GM18499 (cell line): Measurements from ENCODE around the gene PLEKHS1.

Experiments used
- ATAC-seq: cut with Tn5 transposase; IDR thresholded peaks from one replicate; pipeline ENCODE4 v1.9.1; 2021; ENCODE audit warnings: moderate number of reproducible peaks; ENCODE audit not compliant: insufficient read depth, unreplicated experiment

PLEKHS1 gene

GRCh38 chr10:113751181-113751732 lies at the start of gene PLEKHS1:
TSS of gene PLEKHS1 (plus strand) at chr10:113751682. CDS start at chr10:113755278, 3,596 bp downstream.
- ATAC-seq, result no peak

- no peak for ATAC-seq
These were observed 46.7 kb upstream of the PLEKHS1 start for GRCh38 chr10:113704637-113705343.

- no peak for ATAC-seq
These were observed 46.2 kb upstream of the PLEKHS1 start for GRCh38 chr10:113705344-113705652.

GRCh38 chr10:113706623-113707022 lies 44.9 kb upstream of the PLEKHS1 start:
- no peak for ATAC-seq

- no peak for ATAC-seq
These were observed 42.8 kb upstream of the PLEKHS1 start for GRCh38 chr10:113708640-113709039.

GRCh38 chr10:113709221-113709838 lies 42.2 kb upstream of the PLEKHS1 start:
- no peak for ATAC-seq

- ATAC-seq, result no peak
These were observed 40.3 kb upstream of the PLEKHS1 start for GRCh38 chr10:113711142-113711541.

GRCh38 chr10:113712024-113712423 lies 39.5 kb upstream of the PLEKHS1 start:
- ATAC-seq, result no peak

GRCh38 chr10:113712755-113713639 lies 38.5 kb upstream of the PLEKHS1 start:
- ATAC-seq, result no peak

GRCh38 chr10:113713640-113713982 lies 37.9 kb upstream of the PLEKHS1 start:
- ATAC-seq, result no peak

- ATAC-seq, result no peak
These were observed 35.2 kb upstream of the PLEKHS1 start for GRCh38 chr10:113716109-113716910.

GRCh38 chr10:113718969-113719822 lies 32.3 kb upstream of the PLEKHS1 start:
- no peak for ATAC-seq

- ATAC-seq, result no peak
These were observed 31.1 kb upstream of the PLEKHS1 start for GRCh38 chr10:113720386-113720785.

GRCh38 chr10:113732160-113732881 lies 19.2 kb upstream of the PLEKHS1 start:
- no peak for ATAC-seq

GRCh38 chr10:113732966-113733365 lies 18.5 kb upstream of the PLEKHS1 start:
- no peak for ATAC-seq

GRCh38 chr10:113733635-113734034 lies 17.8 kb upstream of the PLEKHS1 start:
- no peak for ATAC-seq

- ATAC-seq, result no peak
These were observed 15.6 kb upstream of the PLEKHS1 start for GRCh38 chr10:113735913-113736312.

GRCh38 chr10:113736576-113736975 lies 14.9 kb upstream of the PLEKHS1 start:
- no peak for ATAC-seq

GRCh38 chr10:113739031-113739430 lies 12.5 kb upstream of the PLEKHS1 start:
- ATAC-seq, result no peak
